HEK293T (cell line): ENCODE data around the gene SLC35G2.

ENCODE experiments used
- CTCF ChIA-PET: fragments of 350-600 bp; formaldehyde crosslinking; extraction: SDS; loops from one replicate; lab custom pipeline; 2021; ENCODE audit warnings: antibody characterized with exemption, inconsistent platforms; lab: Yijun Ruan, JAX
- POLR2A ChIA-PET: fragments of 350-600 bp; formaldehyde crosslinking; extraction: SDS; loops from one replicate; lab custom pipeline; 2020; ENCODE audit warnings: antibody characterized with exemption, inconsistent platforms; lab: Yijun Ruan, JAX
- DNase-seq: peaks from one replicate; pipeline ENCODE4 v3.0.0; 2012; ENCODE audit warnings: mixed read lengths; ENCODE audit errors: extremely low spot score
- ARNT ChIP-seq: fragments of 450-650 bp; IDR thresholded peaks from 2 replicates; pipeline ENCODE4 v1.6.1; 2017; ENCODE audit warnings: mild to moderate bottlenecking
- BHLHE40 ChIP-seq: fragments of 450-650 bp; IDR thresholded peaks from 2 replicates; pipeline ENCODE4 v1.6.1; 2016; ENCODE audit warnings: mild to moderate bottlenecking, moderate library complexity, borderline replicate concordance
- CTBP1 ChIP-seq: fragments of 450-650 bp; IDR thresholded peaks from 2 replicates; pipeline ENCODE4 v1.6.1; 2016; ENCODE audit warnings: borderline replicate concordance
- ELF4 ChIP-seq: fragments of 450-650 bp; IDR thresholded peaks from 2 replicates; pipeline ENCODE4 v1.6.1; 2017; ENCODE audit warnings: antibody characterized with exemption
- FOXA1 ChIP-seq: fragments of 450-650 bp; IDR thresholded peaks from 2 replicates; pipeline ENCODE4 v1.6.1; 2016; ENCODE audit warnings: mild to moderate bottlenecking
- FOXK2 ChIP-seq: fragments of 450-650 bp; IDR thresholded peaks from 2 replicates; pipeline ENCODE4 v1.6.1; 2016; ENCODE audit warnings: mild to moderate bottlenecking
- FOXM1 ChIP-seq: fragments of 450-650 bp; IDR thresholded peaks from 2 replicates; pipeline ENCODE4 v1.6.1; 2017; ENCODE audit warnings: mild to moderate bottlenecking, borderline replicate concordance
- HDGF ChIP-seq: fragments of 450-650 bp; IDR thresholded peaks from 2 replicates; pipeline ENCODE4 v1.6.1; 2017; ENCODE audit warnings: antibody characterized with exemption, borderline replicate concordance
- L3MBTL2 ChIP-seq: fragments of 450-650 bp; conservative IDR thresholded peaks from 2 replicates; pipeline ENCODE4 v1.6.1; 2016; ENCODE audit warnings: mild to moderate bottlenecking
- LEF1 ChIP-seq: fragments of 450-650 bp; IDR thresholded peaks from 2 replicates; pipeline ENCODE4 v1.6.1; 2017; ENCODE audit warnings: mild to moderate bottlenecking, borderline replicate concordance
- NFRKB ChIP-seq: fragments of 450-650 bp; IDR thresholded peaks from 2 replicates; pipeline ENCODE4 v1.6.1; 2016; ENCODE audit warnings: mild to moderate bottlenecking, moderate library complexity
- PKNOX1 ChIP-seq: fragments of 450-650 bp; IDR thresholded peaks from 2 replicates; pipeline ENCODE4 v1.6.1; 2016
- SP1 ChIP-seq: fragments of 450-650 bp; IDR thresholded peaks from 2 replicates; pipeline ENCODE4 v1.6.1; 2017
- SUZ12 ChIP-seq: fragments of 450-650 bp; IDR thresholded peaks from 2 replicates; pipeline ENCODE4 v1.6.1; 2016; ENCODE audit warnings: mild to moderate bottlenecking
- TARDBP ChIP-seq: fragments of 450-650 bp; IDR thresholded peaks from 2 replicates; pipeline ENCODE4 v1.6.1; 2016
- ZNF384 ChIP-seq: fragments of 450-650 bp; IDR thresholded peaks from 2 replicates; pipeline ENCODE4 v1.6.1; 2016

Gene SLC35G2

GRCh38 chr3:136804813-136805212, 14.1 kb upstream of the SLC35G2 start:
- ChIA-PET POLR2A (no interaction called here), CTCF (interaction anchor here (1.2 kb wide), 1 partner anchor 16 kb away, joined by 3 read pairs; no protein-coding TSS in a partner anchor)
- no peak for DNase-seq
- TF ChIP-seq LEF1 (no peak), CTBP1 (no peak), TARDBP (no peak), FOXK2 (no peak), ARNT (no peak), ZNF384 (no peak), SP1 (no peak), NFRKB (no peak)

- TF ChIP-seq PKNOX1, result no peak
- no peak for TF ChIP-seq ELF4
- TF ChIP-seq TARDBP, result no peak
- no peak for TF ChIP-seq ZNF384
- no peak for TF ChIP-seq ARNT
- TF ChIP-seq SUZ12, result no peak
- no peak for TF ChIP-seq SP1
- no peak for TF ChIP-seq L3MBTL2
- ChIA-PET CTCF (interaction anchor here (1.2 kb wide), 1 partner anchor 17 kb away, joined by 3 read pairs; no protein-coding TSS in a partner anchor), POLR2A (interaction anchor here (1.5 kb wide), 1 partner anchor 53 kb away, joined by 4 read pairs; the partner anchor contains the start of gene STAG1)
- DNase-seq, result no peak
These were observed 13.1 kb upstream of the SLC35G2 start for GRCh38 chr3:136805795-136806194.

GRCh38 chr3:136811701-136812100, 7.2 kb upstream of the SLC35G2 start:
- TF ChIP-seq LEF1 (no peak), FOXK2 (no peak), HDGF (no peak), BHLHE40 (no peak), PKNOX1 (no peak), NFRKB (no peak), ZNF384 (no peak), TARDBP (no peak), SP1 (no peak), ARNT (no peak), L3MBTL2 (no peak), FOXA1 (no peak), ELF4 (no peak), SUZ12 (no peak), FOXM1 (no peak), CTBP1 (no peak)
- CTCF ChIA-PET, result interaction anchor here (0.7 kb wide), 1 partner anchor 497 kb away, joined by 4 read pairs; no protein-coding TSS in a partner anchor
- POLR2A ChIA-PET, result no interaction called here
- no peak for DNase-seq

GRCh38 chr3:136817448-136817847, 1.5 kb upstream of the SLC35G2 start:
- TF ChIP-seq FOXM1, result no peak
- TF ChIP-seq NFRKB, result no peak
- TF ChIP-seq PKNOX1, result no peak
- no peak for TF ChIP-seq CTBP1
- TF ChIP-seq FOXA1, result no peak
- no peak for TF ChIP-seq SP1
- TF ChIP-seq ELF4, result no peak
- TF ChIP-seq HDGF, result no peak
- no peak for TF ChIP-seq L3MBTL2
- TF ChIP-seq ARNT, result no peak
- TF ChIP-seq TARDBP, result no peak
- no peak for TF ChIP-seq FOXK2
- no peak for TF ChIP-seq LEF1
- TF ChIP-seq ZNF384, result no peak
- TF ChIP-seq SUZ12, result no peak
- TF ChIP-seq BHLHE40, result no peak
- CTCF ChIA-PET, result no interaction called here
- POLR2A ChIA-PET, result interaction anchor here (2.3 kb wide), 1 partner anchor 65 kb away, joined by 8 read pairs; the partner anchor contains the start of gene STAG1
- no peak for DNase-seq

GRCh38 chr3:136818191-136818768, 646 bp upstream of the SLC35G2 start:
- CTCF ChIA-PET, result interaction anchor here (0.8 kb wide), 1 partner anchor 198 kb away, joined by 3 read pairs; no protein-coding TSS in a partner anchor
- peak; percentile 31 for DNase-seq

More at GRCh38 chr3:136818191-136818768, 646 bp upstream of the SLC35G2 start:
- POLR2A ChIA-PET, result interaction anchor here (0.7 to 1.3 kb wide), 6 partner anchors 21 to 166 kb away, joined by 3 to 9 read pairs (median 3); partner anchors contain the start of gene STAG1
- no peak for TF ChIP-seq PKNOX1
- TF ChIP-seq L3MBTL2, result no peak
- TF ChIP-seq BHLHE40, result no peak
- no peak for TF ChIP-seq ZNF384
- no peak for TF ChIP-seq TARDBP
- no peak for TF ChIP-seq SP1
- no peak for TF ChIP-seq FOXK2
- TF ChIP-seq SUZ12, result no peak
- no peak for TF ChIP-seq LEF1
- TF ChIP-seq ELF4, result no peak
